GM19452 (cell line): ENCODE data around the gene ABHD8.

Experiments used
- ATAC-seq: cut with Tn5 transposase; IDR thresholded peaks from one replicate; pipeline ENCODE4 v1.9.1; 2021; ENCODE audit not compliant: unreplicated experiment

ABHD8 gene

GRCh38 chr19:17243830-17244617 is 59.2 kb downstream of the ABHD8 start:
- ATAC-seq: no peak

- ATAC-seq: no peak
Observed at GRCh38 chr19:17243211-17243829, 59.9 kb downstream of the ABHD8 start.

GRCh38 chr19:17242431-17243208 is 60.6 kb downstream of the ABHD8 start:
- ATAC-seq: no peak
